GM21529 (cell line): ENCODE results near the gene SORCS2.

Experiments used
- ATAC-seq: cut with Tn5 transposase; IDR thresholded peaks from one replicate; pipeline ENCODE4 v1.9.1; 2021; ENCODE audit not compliant: unreplicated experiment

Gene SORCS2

GRCh38 chr4:7746351-7747061, 554.2 kb downstream of the SORCS2 start:
- no peak for ATAC-seq

GRCh38 chr4:7747062-7747385, 554.7 kb downstream of the SORCS2 start:
- no peak for ATAC-seq

- ATAC-seq, result no peak
Measured at GRCh38 chr4:7747566-7747965, 555.2 kb downstream of the SORCS2 start.

GRCh38 chr4:7750523-7750922, 558.2 kb downstream of the SORCS2 start:
- no peak for ATAC-seq

GRCh38 chr4:7750972-7751371, 558.6 kb downstream of the SORCS2 start:
- no peak for ATAC-seq

- ATAC-seq, result no peak
Measured at GRCh38 chr4:7752649-7753048, 560.3 kb downstream of the SORCS2 start.

- ATAC-seq, result no peak
Measured at GRCh38 chr4:7753271-7753670, 560.9 kb downstream of the SORCS2 start.

- ATAC-seq, result no peak
Measured at GRCh38 chr4:7753931-7754465, 561.7 kb downstream of the SORCS2 start.

- ATAC-seq, result no peak
Measured at GRCh38 chr4:7754565-7755262, 562.4 kb downstream of the SORCS2 start.

GRCh38 chr4:7755561-7755960, 563.2 kb downstream of the SORCS2 start:
- no peak for ATAC-seq

GRCh38 chr4:7756071-7756470, 563.7 kb downstream of the SORCS2 start:
- ATAC-seq, result no peak

- no peak for ATAC-seq
Measured at GRCh38 chr4:7756561-7757355, 564.4 kb downstream of the SORCS2 start.

- ATAC-seq, result no peak
Measured at GRCh38 chr4:7757501-7758471, 565.4 kb downstream of the SORCS2 start.

- ATAC-seq, result no peak
Measured at GRCh38 chr4:7758476-7758875, 566.1 kb downstream of the SORCS2 start.

GRCh38 chr4:7759216-7759615, 566.9 kb downstream of the SORCS2 start:
- no peak for ATAC-seq

GRCh38 chr4:7759635-7760034, 567.3 kb downstream of the SORCS2 start:
- no peak for ATAC-seq

- no peak for ATAC-seq
Measured at GRCh38 chr4:7760228-7760627, 567.9 kb downstream of the SORCS2 start.

- ATAC-seq, result no peak
Measured at GRCh38 chr4:7760706-7761105, 568.4 kb downstream of the SORCS2 start.

- no peak for ATAC-seq
Measured at GRCh38 chr4:7761312-7761711, 569.0 kb downstream of the SORCS2 start.

- peak; percentile 88 for ATAC-seq
Measured at GRCh38 chr4:7761720-7762119, 569.4 kb downstream of the SORCS2 start.
